ENCODE data around the gene TNFSF13B.

TNFSF13B gene

DNA sequence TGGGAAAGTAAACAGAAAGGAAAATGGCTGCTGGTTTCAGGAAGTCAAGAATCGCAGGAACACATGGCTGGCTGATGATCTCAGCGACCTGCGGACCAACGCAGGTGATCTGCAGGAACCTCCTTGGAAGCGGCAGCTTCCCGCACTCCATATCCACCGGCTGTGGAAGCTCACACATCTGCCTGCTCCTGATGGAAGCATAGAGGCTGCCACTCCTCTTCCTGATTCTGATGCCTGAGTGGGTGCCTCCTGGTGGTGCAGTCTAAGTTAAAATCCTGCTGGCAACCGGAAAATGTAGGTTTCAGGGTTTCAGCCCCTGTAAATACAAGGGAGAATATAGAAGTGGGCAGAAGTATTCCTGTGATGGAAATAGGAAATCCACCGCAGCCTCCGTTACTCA, 75.5 kb downstream of the TNFSF13B start:
- H3K4me2 ChIP-seq (ENCODE audit: low read length), result no peak overlapping the region
- H3K27me3 ChIP-seq (ENCODE audit: control insufficient read depth, low read length), result peaks cover 2% of the 10 kb centered on the region; the same call in 1 of the 2 replicates
- TF ChIP-seq CTCF (IDR thresholded peaks at IDR 0.05; ENCODE audit: low read depth, low read length, poor library complexity, severe bottlenecking) (no peak), EZH2phosphoT487 (IDR thresholded peaks at IDR 0.05; ENCODE audit: borderline replicate concordance, low read length) (no peak)
- no peaks in the 10 kb centered on the region for H3K79me2 ChIP-seq (ENCODE audit: control insufficient read depth, low read length)
- no peaks in the 10 kb centered on the region for H3K9me3 ChIP-seq (ENCODE audit: control insufficient read depth, insufficient read depth, low read length)
- no peaks in the 10 kb centered on the region for H4K20me1 ChIP-seq (ENCODE audit: control insufficient read depth, insufficient read depth, low read depth, low read length)
- H3K36me3 ChIP-seq (ENCODE audit: control insufficient read depth, low read length), result no peaks in the 10 kb centered on the region
- H3K27ac ChIP-seq (ENCODE audit: low read depth, low read length), result no peak overlapping the region
- no peaks in the 10 kb centered on the region for H3F3A ChIP-seq (ENCODE audit: control insufficient read depth, insufficient read depth)
- no peak overlapping the region for H3K4me3 ChIP-seq (ENCODE audit: low read length)
- no peaks in the 10 kb centered on the region for H3K9me2 ChIP-seq (replicated peaks; ENCODE audit: control insufficient read depth, low read length)
- H3K4me1 ChIP-seq (ENCODE audit: control insufficient read depth, low read length), result no peaks in the 10 kb centered on the region

- TF ChIP-seq EZH2phosphoT487 (IDR thresholded peaks at IDR 0.05; ENCODE audit: borderline replicate concordance, low read length) (no peak), CTCF (IDR thresholded peaks at IDR 0.05; ENCODE audit: low read depth, low read length, poor library complexity, severe bottlenecking) (no peak)
- Histone ChIP-seq H3K27ac (ENCODE audit: low read depth, low read length) (no peak overlapping the region), H3K27me3 (ENCODE audit: control insufficient read depth, low read length) (peaks cover 2% of the 10 kb centered on the region; the same call in 1 of the 2 replicates), H3K79me2 (ENCODE audit: control insufficient read depth, low read length) (no peaks in the 10 kb centered on the region), H3K4me3 (ENCODE audit: low read length) (no peak overlapping the region), H4K20me1 (ENCODE audit: control insufficient read depth, insufficient read depth, low read depth, low read length) (no peaks in the 10 kb centered on the region), H3K9me2 (replicated peaks; ENCODE audit: control insufficient read depth, low read length) (no peaks in the 10 kb centered on the region), H3K9me3 (ENCODE audit: control insufficient read depth, insufficient read depth, low read length) (no peaks in the 10 kb centered on the region), H3K36me3 (ENCODE audit: control insufficient read depth, low read length) (no peaks in the 10 kb centered on the region), H3F3A (ENCODE audit: control insufficient read depth, insufficient read depth) (no peaks in the 10 kb centered on the region), H3K4me1 (ENCODE audit: control insufficient read depth, low read length) (no peaks in the 10 kb centered on the region), H3K4me2 (ENCODE audit: low read length) (no peak overlapping the region)
Observed at GRCh38 chr13:108346376-108346775, 76.9 kb downstream of the TNFSF13B start.

GRCh38 chr13:108349269-108349668, 79.8 kb downstream of the TNFSF13B start:
- Histone ChIP-seq H3K36me3 (ENCODE audit: control insufficient read depth, low read length) (no peaks in the 10 kb centered on the region), H3K27ac (ENCODE audit: low read depth, low read length) (no peak overlapping the region), H3K9me2 (replicated peaks; ENCODE audit: control insufficient read depth, low read length) (no peaks in the 10 kb centered on the region), H3F3A (ENCODE audit: control insufficient read depth, insufficient read depth) (no peaks in the 10 kb centered on the region), H3K4me1 (ENCODE audit: control insufficient read depth, low read length) (no peaks in the 10 kb centered on the region), H3K4me3 (ENCODE audit: low read length) (no peak overlapping the region), H3K79me2 (ENCODE audit: control insufficient read depth, low read length) (no peaks in the 10 kb centered on the region), H3K27me3 (ENCODE audit: control insufficient read depth, low read length) (no peaks in the 10 kb centered on the region), H3K4me2 (ENCODE audit: low read length) (no peak overlapping the region), H3K9me3 (ENCODE audit: control insufficient read depth, insufficient read depth, low read length) (no peaks in the 10 kb centered on the region), H4K20me1 (ENCODE audit: control insufficient read depth, insufficient read depth, low read depth, low read length) (no peaks in the 10 kb centered on the region)
- no peak for TF ChIP-seq EZH2phosphoT487 (IDR thresholded peaks at IDR 0.05; ENCODE audit: borderline replicate concordance, low read length)
- TF ChIP-seq CTCF (IDR thresholded peaks at IDR 0.05; ENCODE audit: low read depth, low read length, poor library complexity, severe bottlenecking), result no peak

GRCh38 chr13:108350579-108350978, 81.1 kb downstream of the TNFSF13B start:
- no peak overlapping the region for H3K4me3 ChIP-seq (ENCODE audit: low read length)
- no peaks in the 10 kb centered on the region for H3K36me3 ChIP-seq (ENCODE audit: control insufficient read depth, low read length)
- no peak for TF ChIP-seq CTCF (IDR thresholded peaks at IDR 0.05; ENCODE audit: low read depth, low read length, poor library complexity, severe bottlenecking)
- no peaks in the 10 kb centered on the region for H4K20me1 ChIP-seq (ENCODE audit: control insufficient read depth, insufficient read depth, low read depth, low read length)
- H3K79me2 ChIP-seq (ENCODE audit: control insufficient read depth, low read length), result no peaks in the 10 kb centered on the region
- H3K4me1 ChIP-seq (ENCODE audit: control insufficient read depth, low read length), result no peaks in the 10 kb centered on the region
- no peak overlapping the region for H3K4me2 ChIP-seq (ENCODE audit: low read length)
- H3K9me2 ChIP-seq (replicated peaks; ENCODE audit: control insufficient read depth, low read length), result no peaks in the 10 kb centered on the region
- H3K9me3 ChIP-seq (ENCODE audit: control insufficient read depth, insufficient read depth, low read length), result no peaks in the 10 kb centered on the region
- no peaks in the 10 kb centered on the region for H3K27me3 ChIP-seq (ENCODE audit: control insufficient read depth, low read length)
- H3F3A ChIP-seq (ENCODE audit: control insufficient read depth, insufficient read depth), result no peaks in the 10 kb centered on the region
- no peak overlapping the region for H3K27ac ChIP-seq (ENCODE audit: low read depth, low read length)
